Gastroesophageal sphincter (tissue), 4 donors: Measurements from ENCODE around the gene JAM3. TPM values are rescaled to one million over a fixed set of nuclear protein-coding genes. Genes with fewer than 3 reads are reported as not detected.

ENCODE experiments used
- ATAC-seq: fragments of 150-250 bp; one replicate; pipeline ENCODE4 v1.9.1; 2016; ENCODE audit warnings: mild to moderate bottlenecking, moderate library complexity
- H3K27ac ChIP-seq, 4 donors: fragments of 200-600 bp; sonication (generic) in 3 of 4; 1 replicate in 3 of 4; 2 replicates in 1 of 4; pipeline ENCODE4 v1.5.1; 2016 to 2019
- H3K27me3 ChIP-seq: fragments of 200-600 bp; sonication (generic); one replicate; pipeline ENCODE4 v1.5.1; 2019
- H3K36me3 ChIP-seq, 2 donors: fragments of 200-600 bp; sonication (generic); one replicate each; pipeline ENCODE4 v1.5.1; 2019; ENCODE audit warnings: control low read depth in 1 of 2
- H3K4me1 ChIP-seq, 3 donors: fragments of 200-600 bp; sonication (generic); 1 replicate in 2 of 3; 2 replicates in 1 of 3; pipeline ENCODE4 v1.5.1; 2016 to 2019; ENCODE audit warnings: control low read depth in 2 of 3
- H3K4me3 ChIP-seq, 2 donors: fragments of 200-600 bp; sonication (generic); one replicate each; pipeline ENCODE4 v1.5.1; 2019; ENCODE audit warnings: mild to moderate bottlenecking in 1 of 2, moderate library complexity in 1 of 2
- H3K9me3 ChIP-seq, 3 donors: fragments of 200-600 bp; sonication (generic); one replicate each; pipeline ENCODE4 v1.5.1; 2017 to 2019; ENCODE audit warnings: control low read depth in 2 of 3
- EP300 ChIP-seq: sonication (generic); formaldehyde crosslinking; IDR thresholded peaks from one replicate; pipeline ENCODE4 v1.6.1; 2017; ENCODE audit warnings: antibody characterized with exemption, mild to moderate bottlenecking
- POLR2A ChIP-seq, 2 donors: fragments of 450-650 bp; IDR thresholded peaks; one replicate each; pipeline ENCODE4 v1.6.1; 2017; ENCODE audit warnings: antibody characterized with exemption in 2 of 2, mild to moderate bottlenecking in 2 of 2, moderate library complexity in 1 of 2
- POLR2AphosphoS5 ChIP-seq: sonication (generic); formaldehyde crosslinking; IDR thresholded peaks from one replicate; pipeline ENCODE4 v1.6.1; 2017; ENCODE audit warnings: antibody characterized with exemption
- WGBS, 2 donors: methylation state at CpG; one replicate each; pipeline ENCODE4 v1.1.5; 2018; ENCODE audit warnings: low coverage in 1 of 2; 5-methylcytosine and 5-hydroxymethylcytosine counted together
- total RNA-seq, 4 donors: library from RNA; depleted of rRNA; stranded (reverse); fragments of >200 nt; gene quantifications; one replicate each; pipeline ENCODE4 v1.1.0, GENCODE V29; 2016
- TF ChIP-seq, protein P1 (sequence below), 4 experiments: fragments of 200-600 bp in 2 of 4; fragments of 450-650 bp in 2 of 4; sonication (generic) in 1 of 4; IDR thresholded peaks; one replicate each; pipeline ENCODE4 v1.5.1; 2017 to 2019; ENCODE audit warnings: antibody characterized with exemption in 4 of 4, mild to moderate bottlenecking in 2 of 4, moderate library complexity in 2 of 4

JAM3 gene
- total RNA-seq, 4 donors from 2014 or later: 91.0 to 163 (median 104) TPM

- no peak overlapping the region for H3K27ac ChIP-seq
- no peaks in the 10 kb centered on the region for H3K27me3 ChIP-seq
- 93 to 100% methylated on average over 1 of the region's 1 CpG for WGBS, 2 donors
- no peak for ATAC-seq
- peaks cover 0 to 25% (median 0%) of the 10 kb centered on the region in 3 donors for H3K9me3 ChIP-seq
- no peak for TF ChIP-seq EP300
- TF ChIP-seq POLR2A (IDR thresholded peaks at IDR 0.05): no peak
- TF ChIP-seq POLR2AphosphoS5: no peak
- TF ChIP-seq, protein P1, sequence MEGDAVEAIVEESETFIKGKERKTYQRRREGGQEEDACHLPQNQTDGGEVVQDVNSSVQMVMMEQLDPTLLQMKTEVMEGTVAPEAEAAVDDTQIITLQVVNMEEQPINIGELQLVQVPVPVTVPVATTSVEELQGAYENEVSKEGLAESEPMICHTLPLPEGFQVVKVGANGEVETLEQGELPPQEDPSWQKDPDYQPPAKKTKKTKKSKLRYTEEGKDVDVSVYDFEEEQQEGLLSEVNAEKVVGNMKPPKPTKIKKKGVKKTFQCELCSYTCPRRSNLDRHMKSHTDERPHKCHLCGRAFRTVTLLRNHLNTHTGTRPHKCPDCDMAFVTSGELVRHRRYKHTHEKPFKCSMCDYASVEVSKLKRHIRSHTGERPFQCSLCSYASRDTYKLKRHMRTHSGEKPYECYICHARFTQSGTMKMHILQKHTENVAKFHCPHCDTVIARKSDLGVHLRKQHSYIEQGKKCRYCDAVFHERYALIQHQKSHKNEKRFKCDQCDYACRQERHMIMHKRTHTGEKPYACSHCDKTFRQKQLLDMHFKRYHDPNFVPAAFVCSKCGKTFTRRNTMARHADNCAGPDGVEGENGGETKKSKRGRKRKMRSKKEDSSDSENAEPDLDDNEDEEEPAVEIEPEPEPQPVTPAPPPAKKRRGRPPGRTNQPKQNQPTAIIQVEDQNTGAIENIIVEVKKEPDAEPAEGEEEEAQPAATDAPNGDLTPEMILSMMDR (IDR thresholded peaks at IDR 0.05): no peak
- H3K36me3 ChIP-seq: no peaks in the 10 kb centered on the region
- peaks cover 0 to 4% (median 0%) of the 10 kb centered on the region in 3 donors for H3K4me1 ChIP-seq
- H3K4me3 ChIP-seq: no peak overlapping the region
Measured at GRCh38 chr11:134134167-134134566, 65.3 kb downstream of the JAM3 start.

GRCh38 chr11:134138376-134138775, 69.5 kb downstream of the JAM3 start:
- peak overlapping the region in 1 of 4 donors; percentile 74 for H3K27ac ChIP-seq
- ATAC-seq: no peak
- TF ChIP-seq POLR2AphosphoS5 (no peak), POLR2A (IDR thresholded peaks at IDR 0.05) (no peak), EP300 (no peak)
- TF ChIP-seq, protein P1 (IDR thresholded peaks at IDR 0.05): no peak
- whole genome bisulfite sequencing, 2 donors: 58 to 77% methylated on average over 4 to 9 of the region's 9 CpGs
- peaks cover 0 to 29% of the 10 kb centered on the region in 2 donors for H3K36me3 ChIP-seq
- H3K27me3 ChIP-seq: no peaks in the 10 kb centered on the region
- H3K4me3 ChIP-seq: no peak overlapping the region
- H3K9me3 ChIP-seq: peaks cover 0 to 7% (median 0%) of the 10 kb centered on the region in 3 donors
- H3K4me1 ChIP-seq: peaks cover 0 to 15% (median 0%) of the 10 kb centered on the region in 3 donors

- peak; percentile 60 for ATAC-seq
Measured at GRCh38 chr11:134139303-134139872, 70.5 kb downstream of the JAM3 start.

DNA sequence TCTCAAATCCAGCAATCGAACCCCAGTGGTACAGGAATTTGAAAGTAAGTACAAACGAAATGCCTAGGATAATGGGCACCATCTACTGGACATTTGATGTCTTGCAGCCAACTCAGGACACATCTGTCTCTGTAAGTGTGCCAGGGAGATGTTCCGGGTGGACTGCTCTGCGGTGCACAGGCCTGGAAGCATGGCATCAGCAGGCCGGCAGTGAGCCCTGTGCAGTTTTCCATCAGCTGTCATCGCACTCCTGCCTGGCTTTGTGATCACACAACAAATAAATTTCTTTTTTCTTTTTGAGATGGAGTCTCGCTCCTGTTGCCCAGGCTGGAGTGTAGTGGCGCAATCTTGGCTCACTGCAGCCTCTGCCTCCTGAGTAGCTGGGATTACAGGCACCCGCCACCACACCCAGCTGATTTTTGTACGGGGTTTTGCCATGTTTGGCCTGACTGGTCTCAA, 71.0 kb downstream of the JAM3 start:
- TF ChIP-seq, protein P1 (IDR thresholded peaks at IDR 0.05): peak; percentile 88 to 96 (median 94)
- TF ChIP-seq POLR2AphosphoS5: peak; percentile 33
- no peak for TF ChIP-seq POLR2A (IDR thresholded peaks at IDR 0.05)
- Histone ChIP-seq H3K4me1 (peaks cover 0 to 15% (median 0%) of the 10 kb centered on the region in 3 donors), H3K27ac (peak overlapping the region; percentile 74 to 86 (median 80)), H3K27me3 (no peaks in the 10 kb centered on the region), H3K9me3 (no peaks in the 10 kb centered on the region), H3K36me3 (peaks cover 0 to 31% of the 10 kb centered on the region in 2 donors), H3K4me3 (no peak overlapping the region)
- peak; percentile 88 for ATAC-seq
- WGBS, 2 donors: 4 to 50% methylated on average over 5 to 7 of the region's 10 CpGs

More at GRCh38 chr11:134139303-134139872, 70.5 kb downstream of the JAM3 start:
- Histone ChIP-seq H3K27ac (peak overlapping the region; percentile 74 to 86 (median 80)), H3K9me3 (no peaks in the 10 kb centered on the region), H3K4me3 (no peak overlapping the region), H3K36me3 (peaks cover 0 to 31% of the 10 kb centered on the region in 2 donors), H3K4me1 (peaks cover 0 to 15% (median 0%) of the 10 kb centered on the region in 3 donors), H3K27me3 (no peaks in the 10 kb centered on the region)
- no peak for TF ChIP-seq POLR2A (IDR thresholded peaks at IDR 0.05)
- TF ChIP-seq, protein P1 (IDR thresholded peaks at IDR 0.05): no peak
- no peak for TF ChIP-seq EP300
- TF ChIP-seq POLR2AphosphoS5: no peak
- 45 to 57% methylated on average over 6 to 11 of the region's 12 CpGs for WGBS, 2 donors
